Peyer's patch (tissue), 4 donors: ENCODE results near the gene HOXB8.

Source experiments
- POLR2A ChIP-seq, 2 donors: fragments of 450-650 bp; IDR thresholded peaks; one replicate each; pipeline ENCODE4 v1.5.1; 2017; ENCODE audit warnings: antibody characterized with exemption in 2 of 2, mild to moderate bottlenecking in 2 of 2, moderate library complexity in 2 of 2
- TF ChIP-seq, protein P1 (sequence below), 6 experiments: fragments of 450-650 bp in 4 of 6; fragments of 200-600 bp in 2 of 6; sonication (generic) in 1 of 6; IDR thresholded peaks; one replicate each; pipeline ENCODE4 v1.5.1; 2017 to 2019; ENCODE audit warnings: antibody characterized with exemption in 6 of 6, mild to moderate bottlenecking in 3 of 6, moderate library complexity in 1 of 6

DNA sequence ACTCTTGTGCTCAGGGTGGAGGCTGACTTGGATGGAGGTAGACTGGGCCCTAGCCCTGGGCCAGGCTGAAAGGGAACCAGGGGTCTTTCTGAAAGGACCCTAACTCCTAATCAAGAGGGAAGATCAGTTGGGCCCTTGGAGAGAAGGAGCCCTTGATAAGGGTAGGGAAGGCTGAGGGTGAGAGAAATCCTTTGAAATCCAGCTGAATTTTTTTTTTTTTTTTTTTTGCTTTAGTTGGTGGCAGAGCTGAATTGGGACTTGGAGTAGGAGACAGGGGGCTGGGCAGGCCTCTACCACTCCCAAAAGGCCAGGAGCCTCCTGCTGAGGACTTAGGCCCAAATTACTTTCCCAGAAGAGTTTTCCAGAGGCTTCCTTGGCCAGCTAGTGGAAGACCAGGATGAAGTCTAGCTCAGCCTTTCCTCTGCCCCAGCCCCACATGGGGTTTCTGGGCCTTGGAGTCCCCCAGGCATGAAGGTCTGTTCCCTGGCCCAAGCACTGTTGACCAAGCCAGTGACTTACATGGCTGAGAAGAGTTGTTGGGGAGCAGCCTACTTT, 24.4 kb downstream of the HOXB8 start:
- TF ChIP-seq, protein P1, sequence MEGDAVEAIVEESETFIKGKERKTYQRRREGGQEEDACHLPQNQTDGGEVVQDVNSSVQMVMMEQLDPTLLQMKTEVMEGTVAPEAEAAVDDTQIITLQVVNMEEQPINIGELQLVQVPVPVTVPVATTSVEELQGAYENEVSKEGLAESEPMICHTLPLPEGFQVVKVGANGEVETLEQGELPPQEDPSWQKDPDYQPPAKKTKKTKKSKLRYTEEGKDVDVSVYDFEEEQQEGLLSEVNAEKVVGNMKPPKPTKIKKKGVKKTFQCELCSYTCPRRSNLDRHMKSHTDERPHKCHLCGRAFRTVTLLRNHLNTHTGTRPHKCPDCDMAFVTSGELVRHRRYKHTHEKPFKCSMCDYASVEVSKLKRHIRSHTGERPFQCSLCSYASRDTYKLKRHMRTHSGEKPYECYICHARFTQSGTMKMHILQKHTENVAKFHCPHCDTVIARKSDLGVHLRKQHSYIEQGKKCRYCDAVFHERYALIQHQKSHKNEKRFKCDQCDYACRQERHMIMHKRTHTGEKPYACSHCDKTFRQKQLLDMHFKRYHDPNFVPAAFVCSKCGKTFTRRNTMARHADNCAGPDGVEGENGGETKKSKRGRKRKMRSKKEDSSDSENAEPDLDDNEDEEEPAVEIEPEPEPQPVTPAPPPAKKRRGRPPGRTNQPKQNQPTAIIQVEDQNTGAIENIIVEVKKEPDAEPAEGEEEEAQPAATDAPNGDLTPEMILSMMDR (IDR thresholded peaks at IDR 0.05), result no peak
- no peak for TF ChIP-seq POLR2A (IDR thresholded peaks at IDR 0.05)
